Urinary bladder (tissue), 4 donors: ENCODE measurements around the gene RAP1GDS1. TPM values are rescaled to one million over a fixed set of nuclear protein-coding genes. Genes with fewer than 3 reads are reported as not detected.
"Not testable (repeated sequence)": the region's sequence is repeated elsewhere in the genome, so short reads cannot be mapped to it uniquely, and the experiment has no call there.

ENCODE experiments used
- DNase-seq: peaks from one replicate; pipeline ENCODE4 v3.0.0-alpha.2; 2015; ENCODE audit errors: extremely low spot score
- H3K27ac ChIP-seq: one replicate; pipeline ENCODE4 v1.5.1; 2013; ENCODE audit warnings: low read depth, mild to moderate bottlenecking, moderate library complexity
- H3K36me3 ChIP-seq: one replicate; pipeline ENCODE4 v1.6.1; 2013; ENCODE audit warnings: mild to moderate bottlenecking, moderate library complexity; ENCODE audit not compliant: insufficient read depth
- H3K4me1 ChIP-seq: one replicate; pipeline ENCODE4 v1.6.1; 2013; ENCODE audit warnings: mild to moderate bottlenecking, moderate library complexity; ENCODE audit not compliant: insufficient read depth
- H3K4me3 ChIP-seq: one replicate; pipeline ENCODE4 v1.5.1; 2013; ENCODE audit warnings: low read depth, low read length
- WGBS: extraction: QIAGEN DNeasy Blood & Tissue Kit; methylation state at CpG from one replicate; pipeline ENCODE4 v1.1.7; 2013; 5-methylcytosine and 5-hydroxymethylcytosine counted together
- polyA plus RNA-seq: library from polyadenylated mRNA; stranded (reverse); fragments of 200-250 nt; gene quantifications from one replicate; pipeline ENCODE4 v1.2.3, GENCODE V29; 2013
- total RNA-seq: library from RNA; depleted of rRNA; stranded (reverse); fragments of >200 nt; gene quantifications from one replicate; pipeline ENCODE4 v1.2.3, GENCODE V29; 2014
- donor health status: healthy with polysubstance abuse.
- donor health status: healthy.

Gene RAP1GDS1
- total and polyA plus RNA-seq, 2 donors, result 25.9 to 61.6 TPM

DNA sequence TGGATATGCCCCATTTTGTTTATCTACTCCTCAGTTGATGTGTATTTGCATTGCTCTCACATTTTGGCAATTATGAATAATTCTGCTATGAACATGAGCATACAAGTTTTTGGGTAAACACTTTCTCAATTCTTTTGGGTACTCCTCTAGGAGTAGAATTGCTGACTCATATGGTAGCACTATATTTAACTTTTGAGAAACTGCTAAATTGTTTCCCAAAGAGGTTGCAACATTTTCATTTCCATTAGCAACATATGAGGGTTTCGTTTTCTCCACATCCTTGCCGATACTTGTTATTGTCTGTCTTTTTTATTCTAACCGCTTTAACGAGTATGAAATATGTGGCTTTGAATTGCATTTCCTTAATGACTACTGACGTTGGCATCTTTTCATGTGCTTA lies 211.9 kb downstream of the RAP1GDS1 start:
- Histone ChIP-seq H3K4me3 (no peak overlapping the region), H3K27ac (no peak overlapping the region), H3K4me1 (no peaks in the 10 kb centered on the region), H3K36me3 (no peaks in the 10 kb centered on the region)
- DNase-seq, result no peak
- WGBS, result 91% methylated on average over 5 of the region's 5 CpGs

DNA sequence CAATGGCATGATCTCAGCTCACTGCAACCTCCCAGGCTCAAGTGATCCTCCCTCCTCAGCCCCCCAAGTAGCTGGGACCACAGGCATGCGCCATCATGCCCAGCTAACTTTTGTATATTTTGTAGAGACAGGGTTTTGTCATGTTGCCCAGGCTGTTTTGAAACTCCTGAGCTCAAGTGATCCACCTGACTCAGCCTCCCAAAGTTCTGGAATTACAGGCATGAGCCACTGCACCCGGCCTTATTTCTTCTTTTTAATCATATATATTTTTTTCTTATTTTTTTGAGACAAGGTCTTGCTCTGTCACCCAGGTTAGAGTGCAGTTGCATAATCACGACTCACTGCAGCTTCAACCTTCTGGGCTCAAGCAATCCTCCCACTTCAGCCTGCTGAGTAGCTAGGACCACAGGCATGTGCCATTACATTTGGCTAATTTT lies 213.2 kb downstream of the RAP1GDS1 start:
- 79% methylated on average over 3 of the region's 3 CpGs for WGBS
- no peaks in the 10 kb centered on the region for H3K4me1 ChIP-seq
- H3K4me3 ChIP-seq, result no peak overlapping the region
- H3K36me3 ChIP-seq, result no peaks in the 10 kb centered on the region
- no peak for DNase-seq
- no peak overlapping the region for H3K27ac ChIP-seq

DNA sequence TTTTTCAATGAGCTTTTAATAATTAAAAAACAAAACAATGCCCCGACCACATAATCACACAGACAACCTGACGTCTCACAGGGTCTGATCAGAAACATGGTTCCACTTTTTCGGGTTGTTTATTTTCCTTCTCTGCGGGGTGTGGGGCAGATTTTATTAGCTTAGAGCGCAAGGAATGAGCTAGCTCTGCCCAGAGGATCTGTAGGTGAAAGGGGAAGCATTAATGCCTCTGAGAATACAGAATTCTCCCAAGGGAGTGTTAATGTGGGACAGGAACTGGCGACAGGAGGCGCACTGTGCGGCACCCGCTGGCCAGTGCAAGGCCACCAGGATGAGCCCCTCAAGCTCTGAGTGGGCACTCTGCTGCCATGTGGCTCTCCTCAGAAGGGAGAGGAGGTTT lies 215.7 kb downstream of the RAP1GDS1 start:
- 89% methylated on average over 9 of the region's 9 CpGs for WGBS
- Histone ChIP-seq H3K36me3 (no peaks in the 10 kb centered on the region), H3K27ac (no peak overlapping the region), H3K4me3 (no peak overlapping the region), H3K4me1 (no peaks in the 10 kb centered on the region)
- DNase-seq, result no peak

DNA sequence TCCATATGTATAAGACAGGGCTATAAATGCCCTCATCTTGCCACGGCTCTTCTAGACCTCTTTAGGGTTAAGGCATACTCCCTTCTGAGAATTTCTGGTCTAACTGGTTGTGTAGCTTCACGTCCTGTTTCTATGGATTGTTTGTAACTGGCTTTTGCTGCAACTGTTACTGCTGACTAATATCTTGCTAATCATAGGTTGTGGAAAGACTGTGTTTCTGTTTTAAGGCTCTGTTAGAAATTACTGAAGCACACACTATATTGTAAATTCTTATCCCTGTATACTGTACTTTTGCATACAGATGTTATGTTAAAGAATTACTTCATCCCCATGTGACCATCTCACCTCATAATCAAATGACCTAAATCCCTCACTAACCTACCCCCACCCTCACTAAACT lies 218.4 kb downstream of the RAP1GDS1 start:
- not testable (repeated sequence) for H3K36me3 ChIP-seq, DNase-seq, H3K4me1 ChIP-seq, H3K4me3 ChIP-seq, H3K27ac ChIP-seq
- 70% methylated on average over 2 of the region's 2 CpGs for WGBS

DNA sequence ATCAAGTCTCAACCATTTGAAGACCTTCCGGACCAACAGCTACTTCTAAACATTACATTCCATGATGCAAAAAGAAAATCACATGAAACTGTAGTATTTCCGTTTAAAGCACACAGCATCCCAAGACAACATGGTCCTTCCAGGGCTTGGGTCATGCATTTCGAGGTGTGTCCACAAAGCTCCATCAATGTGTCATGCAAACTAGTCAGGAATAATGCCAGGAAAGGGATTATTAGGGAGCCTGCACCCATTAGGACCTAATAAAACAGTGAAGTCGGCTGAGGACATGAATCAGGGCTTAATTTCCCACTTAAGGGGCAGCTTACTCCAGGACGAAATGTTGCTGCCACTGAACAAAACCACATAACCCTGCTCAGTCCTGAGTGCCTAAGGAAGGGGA lies 219.4 kb downstream of the RAP1GDS1 start:
- no peaks in the 10 kb centered on the region for H3K4me1 ChIP-seq
- H3K4me3 ChIP-seq, result no peak overlapping the region
- 70% methylated on average over 5 of the region's 5 CpGs for WGBS
- no peaks in the 10 kb centered on the region for H3K36me3 ChIP-seq
- no peak overlapping the region for H3K27ac ChIP-seq
- DNase-seq, result no peak

DNA sequence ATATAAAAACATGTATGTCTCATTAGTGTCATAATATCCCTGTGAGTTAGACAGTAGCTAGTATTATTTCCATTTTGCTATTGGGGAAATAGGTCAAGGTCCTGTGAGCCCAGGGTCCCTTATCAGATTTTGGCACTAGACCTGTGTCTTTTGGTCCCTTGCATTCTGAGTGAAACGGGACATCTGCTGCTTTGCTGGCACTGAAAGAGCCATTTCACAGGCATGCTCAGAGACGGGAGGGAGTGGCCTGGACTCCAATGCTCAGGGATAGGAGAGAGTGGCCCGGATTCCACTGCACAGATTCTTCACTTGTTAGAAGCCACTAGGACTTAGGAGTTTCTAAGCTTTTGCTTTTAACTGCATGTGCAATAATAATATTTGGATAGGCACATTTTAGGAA lies 220.0 kb downstream of the RAP1GDS1 start:
- DNase-seq, result no peak
- WGBS, result 35% methylated on average over 3 of the region's 3 CpGs
- no peak overlapping the region for H3K27ac ChIP-seq
- no peaks in the 10 kb centered on the region for H3K36me3 ChIP-seq
- no peaks in the 10 kb centered on the region for H3K4me1 ChIP-seq
- H3K4me3 ChIP-seq, result no peak overlapping the region

DNA sequence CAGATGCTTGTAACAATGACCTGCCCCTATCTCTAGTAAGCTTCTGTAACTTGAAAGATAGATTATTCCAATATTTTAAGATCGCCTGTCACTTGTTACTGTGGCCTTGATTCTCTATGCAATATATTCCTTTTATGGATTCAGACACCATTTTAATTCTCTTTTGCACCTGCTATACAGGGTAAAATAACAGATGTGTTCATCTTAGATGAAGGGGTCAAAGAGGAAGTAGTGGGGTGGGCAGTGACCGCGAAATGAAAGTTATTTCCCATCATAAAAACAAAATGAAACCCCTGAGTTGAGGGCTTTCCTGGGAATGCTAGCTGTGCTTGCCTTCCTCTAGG lies 221.3 kb downstream of the RAP1GDS1 start:
- WGBS, result 94% methylated on average over 3 of the region's 3 CpGs
- no peak overlapping the region for H3K4me3 ChIP-seq
- no peak overlapping the region for H3K27ac ChIP-seq
- DNase-seq, result no peak
- H3K4me1 ChIP-seq, result no peaks in the 10 kb centered on the region
- H3K36me3 ChIP-seq, result no peaks in the 10 kb centered on the region

DNA sequence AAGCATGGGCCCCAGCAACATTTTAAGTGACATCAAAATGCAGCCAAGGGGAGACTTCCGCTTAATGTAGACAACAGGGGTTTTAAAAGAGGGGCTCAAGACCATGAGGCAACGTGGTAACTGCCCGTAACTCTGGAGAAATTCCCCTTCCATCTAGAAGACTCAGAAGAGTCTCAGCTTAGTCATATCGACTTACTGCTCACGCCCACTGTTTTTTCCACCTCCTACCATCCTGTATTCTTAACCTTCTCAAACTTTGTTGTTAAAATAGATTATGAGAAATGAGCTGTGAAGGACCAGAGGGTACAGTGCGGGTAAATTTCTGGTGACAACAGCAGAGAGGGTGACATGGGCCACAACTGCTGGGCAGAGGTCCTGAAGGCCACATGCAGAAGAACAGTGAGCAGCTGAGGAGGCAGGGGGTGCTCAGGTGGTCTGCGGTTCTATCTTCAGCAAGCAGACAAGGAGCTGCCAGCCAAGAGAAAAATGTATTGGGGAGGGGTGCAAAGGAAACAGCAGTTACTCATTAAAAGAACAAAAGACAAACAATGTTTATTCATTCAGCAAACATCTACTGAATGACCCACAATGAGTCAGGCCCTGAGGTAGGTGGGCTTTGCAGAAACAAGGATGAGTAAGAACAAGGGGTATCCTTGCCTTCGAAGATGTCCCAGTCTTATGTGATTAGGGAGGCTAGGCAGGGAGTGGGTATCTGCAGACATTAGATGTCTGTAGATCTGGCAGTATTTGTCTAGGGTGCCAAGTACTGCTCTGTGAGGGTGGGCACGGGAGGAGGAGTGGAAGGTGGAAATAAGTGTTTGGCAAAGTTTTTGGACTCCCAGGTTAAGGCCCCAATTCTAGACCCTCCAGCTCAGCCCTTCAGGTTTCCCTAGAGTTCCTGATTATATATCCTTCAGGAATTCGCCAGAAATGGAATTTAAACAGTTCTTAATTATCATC lies 221.9 kb downstream of the RAP1GDS1 start:
- H3K27ac ChIP-seq, result no peak overlapping the region
- H3K4me3 ChIP-seq, result no peak overlapping the region
- no peaks in the 10 kb centered on the region for H3K36me3 ChIP-seq
- no peaks in the 10 kb centered on the region for H3K4me1 ChIP-seq
- no peak for DNase-seq
- 91% methylated on average over 10 of the region's 10 CpGs for WGBS

DNA sequence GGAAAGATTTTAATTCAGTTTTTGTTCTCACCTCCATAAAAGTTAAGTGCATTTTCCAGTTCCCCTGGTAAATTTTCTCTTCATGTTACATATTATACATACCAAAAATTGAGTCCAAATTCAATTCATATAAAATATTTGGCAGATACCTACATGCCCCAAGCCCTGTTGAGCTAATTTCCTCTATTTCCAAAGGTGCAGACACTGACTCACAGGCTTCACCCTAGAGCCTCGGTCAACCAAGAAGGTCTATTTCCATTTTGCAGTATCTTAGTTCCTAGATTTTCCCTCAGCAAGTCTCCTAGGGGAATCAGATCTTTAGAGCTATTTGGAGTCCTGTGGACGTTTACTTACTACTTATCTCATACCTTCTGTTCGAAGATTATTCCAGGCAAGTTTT lies 222.8 kb downstream of the RAP1GDS1 start:
- no peak for DNase-seq
- H3K27ac ChIP-seq, result no peak overlapping the region
- no peak overlapping the region for H3K4me3 ChIP-seq
- H3K4me1 ChIP-seq, result no peaks in the 10 kb centered on the region
- H3K36me3 ChIP-seq, result no peaks in the 10 kb centered on the region
- WGBS, result 67% methylated on average over 3 of the region's 3 CpGs

DNA sequence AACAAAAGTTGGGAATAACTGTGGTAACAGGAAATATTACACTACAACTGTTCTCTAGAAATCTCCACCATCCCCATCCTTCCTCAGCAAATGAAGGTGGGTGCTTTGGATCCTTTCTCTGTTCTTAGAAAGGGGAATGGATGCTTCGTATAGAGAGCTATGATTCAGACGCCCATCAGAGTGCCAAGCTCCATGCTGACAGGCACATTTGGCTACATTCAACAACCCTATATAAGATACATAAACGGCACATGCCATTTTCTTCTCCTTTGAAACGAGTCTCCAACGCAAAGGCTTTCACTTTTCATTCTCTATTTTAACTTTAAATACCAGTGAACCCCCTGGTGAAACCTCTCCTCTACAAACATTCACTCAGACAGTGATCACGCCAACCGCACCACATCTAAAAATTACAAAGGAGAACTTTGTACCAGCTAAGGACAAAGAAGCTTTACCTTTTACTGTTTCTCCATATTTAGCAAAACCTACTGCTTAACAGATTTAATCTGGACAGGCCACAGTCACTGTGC lies 224.7 kb downstream of the RAP1GDS1 start:
- no peak for DNase-seq
- H3K4me3 ChIP-seq, result no peak overlapping the region
- WGBS, result 90% methylated on average over 7 of the region's 7 CpGs
- no peaks in the 10 kb centered on the region for H3K36me3 ChIP-seq
- no peaks in the 10 kb centered on the region for H3K4me1 ChIP-seq
- H3K27ac ChIP-seq, result no peak overlapping the region

DNA sequence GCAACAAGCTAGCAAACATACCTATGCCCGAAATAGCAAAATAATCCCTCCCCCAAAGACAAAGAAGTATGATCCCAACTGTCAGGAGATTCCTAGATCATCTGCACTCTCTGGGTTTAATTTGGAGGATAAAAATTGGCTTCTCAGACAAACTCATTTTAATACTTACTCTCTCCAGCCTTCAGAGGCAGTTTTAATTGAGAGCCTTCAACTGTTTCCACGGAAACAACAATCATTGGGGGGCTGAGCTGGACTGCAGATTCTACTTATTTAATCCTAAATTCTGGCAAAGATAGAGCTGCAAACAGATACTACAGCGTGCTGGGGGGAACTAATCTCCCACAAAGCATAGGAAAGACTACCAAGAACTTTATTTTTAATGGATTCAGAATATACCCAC lies 229.1 kb downstream of the RAP1GDS1 start:
- Histone ChIP-seq H3K4me1 (no peaks in the 10 kb centered on the region), H3K36me3 (no peaks in the 10 kb centered on the region), H3K4me3 (no peak overlapping the region), H3K27ac (no peak overlapping the region)
- no peak for DNase-seq
- 98% methylated on average over 3 of the region's 3 CpGs for WGBS

DNA sequence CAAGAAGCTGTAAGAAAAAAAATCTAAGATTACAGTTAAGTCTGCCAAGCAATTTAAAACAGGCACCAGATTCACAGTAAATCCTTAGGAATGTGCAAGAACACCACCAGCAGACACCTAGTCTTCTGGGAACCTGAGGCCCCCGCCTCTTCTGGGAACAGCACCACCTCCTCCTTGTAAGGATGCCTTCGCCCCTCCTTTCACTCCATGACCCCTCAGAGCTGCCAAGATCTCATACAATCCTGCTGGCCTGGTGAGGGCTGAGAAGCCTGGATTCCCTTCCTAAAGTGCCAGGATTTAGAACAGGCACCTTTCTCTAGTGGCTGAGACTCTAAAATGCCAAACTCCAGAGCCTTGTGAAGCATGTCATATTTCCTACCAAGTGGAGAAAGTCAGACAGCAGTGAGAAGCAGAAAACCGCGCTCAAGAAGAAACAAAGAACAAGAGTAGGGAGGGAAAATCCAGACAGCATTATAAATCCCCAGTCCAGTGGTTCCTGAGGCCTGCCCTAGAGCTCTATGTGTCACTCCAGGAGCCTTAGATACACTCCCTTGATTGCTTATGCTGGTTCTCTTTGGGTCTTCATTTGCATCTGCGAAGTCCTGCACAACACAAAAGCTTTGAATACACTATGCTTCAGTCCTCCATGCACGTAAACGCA lies 230.8 kb downstream of the RAP1GDS1 start:
- Histone ChIP-seq H3K4me3 (no peak overlapping the region), H3K36me3 (no peaks in the 10 kb centered on the region), H3K4me1 (no peaks in the 10 kb centered on the region), H3K27ac (no peak overlapping the region)
- WGBS, result 80% methylated on average over 7 of the region's 7 CpGs
- no peak for DNase-seq

DNA sequence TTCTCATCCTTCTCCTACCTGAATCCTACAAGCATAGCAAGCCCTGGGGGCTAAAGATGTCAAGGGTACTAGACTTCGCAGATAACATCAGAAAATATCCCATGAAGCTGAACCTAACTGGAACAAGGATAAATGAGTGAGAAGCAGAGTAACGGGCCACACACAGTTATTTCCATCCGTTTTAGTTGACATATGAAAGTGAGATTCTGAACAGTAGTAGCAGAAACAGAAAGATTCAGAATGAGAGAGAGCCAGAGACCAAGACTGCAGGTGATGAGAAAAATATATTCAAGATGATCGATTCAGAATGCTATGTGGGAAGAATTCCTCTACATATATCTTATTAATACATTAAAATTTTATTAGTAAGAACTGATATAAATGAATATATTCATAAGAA lies 232.1 kb downstream of the RAP1GDS1 start:
- H3K4me3 ChIP-seq, result no peak overlapping the region
- no peaks in the 10 kb centered on the region for H3K4me1 ChIP-seq
- H3K36me3 ChIP-seq, result no peaks in the 10 kb centered on the region
- DNase-seq, result no peak
- no peak overlapping the region for H3K27ac ChIP-seq
- WGBS, result 79% methylated on average over 4 of the region's 4 CpGs
